Fibroblast of lung (primary cell): ENCODE results near the gene CNNM2.

Experiments
- CTCF ChIP-seq, 2 donors: IDR thresholded peaks in 1 of 2; conservative IDR thresholded peaks in 1 of 2; 1 replicate in 1 of 2; 2 replicates in 1 of 2; pipeline ENCODE4 v1.5.1; 2011 to 2012; ENCODE audit warnings: low read length in 2 of 2, control low read depth in 1 of 2, inconsistent platforms in 1 of 2, low read depth in 1 of 2, mild to moderate bottlenecking in 1 of 2
- EZH2 ChIP-seq: IDR thresholded peaks from 2 replicates; pipeline ENCODE4 v1.5.1; 2012; ENCODE audit warnings: low read length, control low read depth, mild to moderate bottlenecking; ENCODE audit errors: missing control alignments

GRCh38 chr10:103123282-103124024 is 205.4 kb downstream of the CNNM2 start:
- no peak for TF ChIP-seq EZH2
- TF ChIP-seq CTCF (conservative IDR thresholded peaks at IDR 0.05 in 1 of 2, IDR thresholded peaks at IDR 0.05 in 1 of 2; ENCODE audit: low read depth in 1 of 2, low read length in 2 of 2) = no peak
